Kidney epithelial cell (primary cell): Measurements from ENCODE around the gene CDHR4. TPM values are rescaled to one million over a fixed set of nuclear protein-coding genes. Genes with fewer than 3 reads are reported as not detected.
"Not testable (repeated sequence)": the region's sequence is repeated elsewhere in the genome, so short reads cannot be mapped to it uniquely, and the experiment has no call there.

ENCODE experiments used
- DNase-seq: peaks from one replicate; pipeline ENCODE4 v3.0.0-alpha.2; 2010; ENCODE audit warnings: low read depth
- H3K27me3 ChIP-seq: 2 replicates; pipeline ENCODE4 v1.6.0; 2011; ENCODE audit warnings: low read length; ENCODE audit not compliant: control insufficient read depth, insufficient read depth
- H3K36me3 ChIP-seq: 2 replicates; pipeline ENCODE4 v1.5.1; 2011; ENCODE audit warnings: low read length; ENCODE audit not compliant: control insufficient read depth, insufficient read depth
- H3K4me3 ChIP-seq: 2 replicates; pipeline ENCODE4 v1.5.1; 2011; ENCODE audit warnings: low read depth, mild to moderate bottlenecking, control low read depth, low read length
- total RNA-seq: library from RNA; depleted of rRNA; stranded (reverse); fragments of >200 nt; gene quantifications from 2 replicates; pipeline ENCODE4 v1.2.3, GENCODE V29; 2015
- TF ChIP-seq, protein P1 (sequence below): IDR thresholded peaks from 2 replicates; pipeline ENCODE4 v1.5.1; 2011; ENCODE audit warnings: mild to moderate bottlenecking, moderate library complexity, low read length, control low read depth, inconsistent platforms; ENCODE audit not compliant: insufficient read depth, poor library complexity, severe bottlenecking

Gene CDHR4
- total RNA-seq, 1 donor from 2014 or later, result not detected

- H3K36me3 ChIP-seq, result no peaks in the 10 kb centered on the region
Observed at GRCh38 chr3:49754536-49754935, 45.1 kb downstream of the CDHR4 start.

GRCh38 chr3:49751501-49751900 lies 48.2 kb downstream of the CDHR4 start:
- no peaks in the 10 kb centered on the region for H3K27me3 ChIP-seq
- DNase-seq, result no peak
- TF ChIP-seq, protein P1, sequence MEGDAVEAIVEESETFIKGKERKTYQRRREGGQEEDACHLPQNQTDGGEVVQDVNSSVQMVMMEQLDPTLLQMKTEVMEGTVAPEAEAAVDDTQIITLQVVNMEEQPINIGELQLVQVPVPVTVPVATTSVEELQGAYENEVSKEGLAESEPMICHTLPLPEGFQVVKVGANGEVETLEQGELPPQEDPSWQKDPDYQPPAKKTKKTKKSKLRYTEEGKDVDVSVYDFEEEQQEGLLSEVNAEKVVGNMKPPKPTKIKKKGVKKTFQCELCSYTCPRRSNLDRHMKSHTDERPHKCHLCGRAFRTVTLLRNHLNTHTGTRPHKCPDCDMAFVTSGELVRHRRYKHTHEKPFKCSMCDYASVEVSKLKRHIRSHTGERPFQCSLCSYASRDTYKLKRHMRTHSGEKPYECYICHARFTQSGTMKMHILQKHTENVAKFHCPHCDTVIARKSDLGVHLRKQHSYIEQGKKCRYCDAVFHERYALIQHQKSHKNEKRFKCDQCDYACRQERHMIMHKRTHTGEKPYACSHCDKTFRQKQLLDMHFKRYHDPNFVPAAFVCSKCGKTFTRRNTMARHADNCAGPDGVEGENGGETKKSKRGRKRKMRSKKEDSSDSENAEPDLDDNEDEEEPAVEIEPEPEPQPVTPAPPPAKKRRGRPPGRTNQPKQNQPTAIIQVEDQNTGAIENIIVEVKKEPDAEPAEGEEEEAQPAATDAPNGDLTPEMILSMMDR, result no peak

More at GRCh38 chr3:49754536-49754935, 45.1 kb downstream of the CDHR4 start:
- DNase-seq, result no peak
- Histone ChIP-seq H3K4me3 (no peak overlapping the region), H3K27me3 (no peaks in the 10 kb centered on the region)
- TF ChIP-seq, protein P1, result no peak

DNA sequence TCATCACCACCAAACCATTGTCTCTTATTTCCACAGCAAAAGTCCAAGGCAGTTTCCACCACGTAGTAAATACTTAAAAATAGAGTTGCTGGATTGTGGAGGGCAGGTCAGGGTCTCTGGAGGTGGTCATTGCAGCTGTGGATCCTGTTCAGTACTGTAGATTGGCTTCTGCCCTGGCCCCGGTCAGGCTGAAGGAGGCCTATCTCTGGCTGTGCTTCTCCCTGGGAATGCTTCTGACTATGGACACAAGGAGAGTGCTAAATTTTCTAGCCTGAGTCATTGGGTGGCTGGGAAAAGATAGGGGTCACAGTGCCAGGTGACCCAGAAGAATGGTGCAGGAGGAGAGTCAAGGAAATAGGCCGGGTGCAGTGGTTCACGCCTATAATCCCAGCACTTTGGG lies 49.6 kb downstream of the CDHR4 start:
- DNase-seq, result no peak
- no peaks in the 10 kb centered on the region for H3K36me3 ChIP-seq
- TF ChIP-seq, protein P1, result no peak
- no peak overlapping the region for H3K4me3 ChIP-seq
- H3K27me3 ChIP-seq, result no peaks in the 10 kb centered on the region

More at GRCh38 chr3:49751501-49751900, 48.2 kb downstream of the CDHR4 start:
- no peaks in the 10 kb centered on the region for H3K36me3 ChIP-seq
- no peak overlapping the region for H3K4me3 ChIP-seq

GRCh38 chr3:49748874-49749273 lies 50.8 kb downstream of the CDHR4 start:
- DNase-seq, H3K27me3 ChIP-seq, H3K36me3 ChIP-seq, H3K4me3 ChIP-seq: not testable (repeated sequence)

GRCh38 chr3:49747792-49748480 lies 51.7 kb downstream of the CDHR4 start:
- Histone ChIP-seq H3K36me3 (no peaks in the 10 kb centered on the region), H3K27me3 (no peaks in the 10 kb centered on the region), H3K4me3 (no peak overlapping the region)
- peak; percentile 31 for DNase-seq
- TF ChIP-seq, protein P1, result no peak

DNA sequence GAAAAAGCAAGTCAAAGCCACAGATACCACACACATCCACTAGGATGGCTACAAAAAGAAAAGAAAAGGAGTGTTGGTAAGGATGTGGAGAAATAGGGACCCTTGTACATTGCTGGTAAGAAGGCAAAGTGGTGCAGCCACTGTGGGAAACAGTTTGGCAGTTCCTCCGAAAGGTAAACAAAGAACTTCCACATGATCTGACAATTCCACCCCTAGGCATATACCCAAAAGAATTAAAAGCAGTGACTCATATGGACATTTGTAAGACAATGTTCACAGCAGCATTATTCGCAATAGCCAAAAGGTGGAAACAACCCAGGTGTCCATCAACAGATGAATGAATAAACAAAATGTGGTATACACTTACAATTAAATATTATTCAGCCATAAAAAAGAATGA lies 53.7 kb downstream of the CDHR4 start:
- Histone ChIP-seq H3K4me3 (no peak overlapping the region), H3K36me3 (no peaks in the 10 kb centered on the region), H3K27me3 (no peaks in the 10 kb centered on the region)
- DNase-seq, result no peak
- TF ChIP-seq, protein P1, result no peak

Other genes starting within 250 kb of the CDHR4 start
- gene BSN, start 245.4 kb downstream of the CDHR4 start, total RNA-seq, result 0.92 and 2.7 TPM in 2 replicates
- 141 and 146 TPM in 2 replicates for gene APEH, start 125.5 kb downstream of the CDHR4 start, total RNA-seq
- 12.4 and 21.6 TPM in 2 replicates for gene MST1, start 110.4 kb downstream of the CDHR4 start, total RNA-seq
- 30.0 and 30.8 TPM in 2 replicates for gene RNF123, start 110.3 kb downstream of the CDHR4 start, total RNA-seq
- 2.9 TPM in 1 of 2 replicates, not detected in the other for gene AMIGO3, start 80.2 kb downstream of the CDHR4 start, total RNA-seq
- gene GMPPB, start 75.9 kb downstream of the CDHR4 start, total RNA-seq, result 44.0 and 53.2 TPM in 2 replicates
- gene IP6K1, start 13.3 kb downstream of the CDHR4 start, total RNA-seq, result 37.7 and 39.8 TPM in 2 replicates
- gene INKA1, start 3.4 kb upstream of the CDHR4 start, total RNA-seq, result not detected in 2 replicates
- gene UBA7, start 14.1 kb upstream of the CDHR4 start, total RNA-seq, result 6.3 and 11.8 TPM in 2 replicates
- 4.2 and 5.4 TPM in 2 replicates for gene TRAIP, start 56.7 kb upstream of the CDHR4 start, total RNA-seq
- not detected in 2 replicates for gene CAMKV, start 70.0 kb upstream of the CDHR4 start, total RNA-seq
- 6.5 and 8.2 TPM in 2 replicates for gene MST1R, start 104.0 kb upstream of the CDHR4 start, total RNA-seq
- gene MON1A, start 129.9 kb upstream of the CDHR4 start, total RNA-seq, result 18.1 and 19.1 TPM in 2 replicates
- gene RBM6, start 140.3 kb upstream of the CDHR4 start, total RNA-seq, result 35.9 and 41.5 TPM in 2 replicates